Measurements from ENCODE around the gene BCAR3.
A peak's percentile ranks its signal among the peaks of the same experiment; 100 is the strongest.
"Not testable (repeated sequence)": the region's sequence is repeated elsewhere in the genome, so short reads cannot be mapped to it uniquely, and the experiment has no call there.

The BCAR3 gene

DNA sequence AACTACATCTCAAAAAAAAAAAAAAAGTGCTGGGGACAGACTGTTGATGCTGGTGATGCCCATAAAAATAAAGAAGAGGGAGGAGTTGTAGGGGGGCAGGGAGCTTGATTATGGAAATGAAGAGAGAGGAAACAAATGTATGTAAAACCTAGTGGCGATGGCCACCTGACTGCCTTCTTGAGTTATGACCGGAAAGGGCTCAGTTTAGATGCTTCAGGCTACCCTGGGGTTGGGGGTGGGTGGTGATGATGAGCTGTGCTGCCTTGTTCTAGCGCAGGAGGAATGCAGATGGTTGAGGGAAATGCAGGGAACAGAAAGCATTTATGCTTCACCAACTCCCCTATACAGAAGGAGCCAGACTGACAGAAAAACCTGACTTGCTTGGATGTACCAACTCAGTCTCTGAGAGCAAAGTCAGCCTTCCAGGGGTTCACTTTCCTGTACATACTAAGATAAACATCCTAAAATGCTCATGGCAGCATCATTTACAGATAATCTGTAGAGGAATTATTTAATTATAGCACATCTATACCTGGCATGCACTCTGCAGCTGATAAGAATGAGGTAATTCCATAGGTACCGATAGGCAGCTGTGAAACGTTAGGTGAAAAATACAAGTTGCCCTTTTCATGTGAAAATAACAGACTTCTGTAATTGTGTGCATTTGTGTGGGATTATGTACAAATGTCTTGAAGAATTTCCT, 8.0 kb upstream of the BCAR3 start:
- no peak for DNase-seq (ENCODE audit: low read depth in 2 of 2)

- DNase-seq (ENCODE audit: low read depth in 2 of 2): no peak
These were observed 5.9 kb upstream of the BCAR3 start for GRCh38 chr1:93687542-93687941.

DNA sequence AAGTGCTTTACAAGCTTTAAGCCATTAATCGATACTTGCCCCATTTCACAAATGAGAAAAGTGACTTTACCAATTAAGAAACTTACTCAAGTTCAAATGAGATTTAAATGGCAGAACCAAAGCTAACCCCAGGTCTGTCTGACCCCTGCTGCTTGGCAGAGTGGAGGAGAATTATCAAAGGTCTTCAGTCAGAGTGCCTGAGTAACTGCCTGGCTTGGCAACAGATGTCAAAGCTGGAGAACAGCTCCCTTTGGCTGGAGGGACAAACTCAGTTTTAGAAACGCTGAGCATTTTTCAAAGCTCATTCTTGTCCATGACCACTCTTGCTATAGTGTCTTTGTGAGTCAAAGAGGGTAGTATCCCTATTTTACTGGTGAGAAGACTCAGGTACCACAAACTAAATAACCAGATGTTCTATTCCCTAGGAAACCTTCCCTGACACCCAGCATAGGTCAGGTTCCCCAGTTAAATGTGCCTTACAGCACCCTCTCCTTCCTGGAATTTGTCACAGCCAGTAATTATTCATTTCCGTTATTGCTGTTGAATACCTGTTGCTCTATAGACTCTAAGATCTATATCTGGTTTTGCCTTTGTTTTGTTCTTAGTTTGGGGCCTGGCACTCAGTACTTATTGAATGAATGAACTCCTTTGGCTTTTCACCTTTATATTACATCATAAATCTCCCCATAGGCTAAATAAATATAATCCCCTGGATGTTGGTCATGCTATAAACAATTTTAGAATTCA, 5.0 kb upstream of the BCAR3 start:
- no peak for DNase-seq (ENCODE audit: low read depth in 2 of 2)

- no peak for DNase-seq (ENCODE audit: low read depth in 2 of 2)
These were observed 4.3 kb upstream of the BCAR3 start for GRCh38 chr1:93685918-93686317.

- DNase-seq (ENCODE audit: low read depth in 2 of 2): no peak
These were observed 1.6 kb upstream of the BCAR3 start for GRCh38 chr1:93683234-93683633.

DNA sequence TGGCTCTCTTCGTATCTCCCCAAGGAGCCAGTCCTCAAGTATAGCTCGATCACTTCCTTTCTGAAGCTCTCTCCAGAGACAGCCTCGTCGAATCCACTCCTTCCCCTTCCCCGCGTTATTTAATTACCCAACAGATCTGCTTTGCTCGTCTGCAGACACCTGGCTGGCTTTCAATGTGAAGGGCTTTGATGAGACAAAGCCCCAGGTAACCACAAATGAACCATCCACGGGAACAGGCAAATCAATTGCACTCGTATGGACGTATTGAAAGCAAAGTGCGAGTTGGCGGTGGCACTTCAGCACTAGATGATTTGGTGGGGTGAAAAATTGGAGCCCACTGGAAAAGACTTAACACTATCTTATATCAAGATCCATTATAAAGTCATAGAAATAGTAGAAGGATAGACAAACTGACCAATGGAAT, 364 bp upstream of the BCAR3 start:
- no peak for DNase-seq (ENCODE audit: low read depth in 2 of 2)

DNA sequence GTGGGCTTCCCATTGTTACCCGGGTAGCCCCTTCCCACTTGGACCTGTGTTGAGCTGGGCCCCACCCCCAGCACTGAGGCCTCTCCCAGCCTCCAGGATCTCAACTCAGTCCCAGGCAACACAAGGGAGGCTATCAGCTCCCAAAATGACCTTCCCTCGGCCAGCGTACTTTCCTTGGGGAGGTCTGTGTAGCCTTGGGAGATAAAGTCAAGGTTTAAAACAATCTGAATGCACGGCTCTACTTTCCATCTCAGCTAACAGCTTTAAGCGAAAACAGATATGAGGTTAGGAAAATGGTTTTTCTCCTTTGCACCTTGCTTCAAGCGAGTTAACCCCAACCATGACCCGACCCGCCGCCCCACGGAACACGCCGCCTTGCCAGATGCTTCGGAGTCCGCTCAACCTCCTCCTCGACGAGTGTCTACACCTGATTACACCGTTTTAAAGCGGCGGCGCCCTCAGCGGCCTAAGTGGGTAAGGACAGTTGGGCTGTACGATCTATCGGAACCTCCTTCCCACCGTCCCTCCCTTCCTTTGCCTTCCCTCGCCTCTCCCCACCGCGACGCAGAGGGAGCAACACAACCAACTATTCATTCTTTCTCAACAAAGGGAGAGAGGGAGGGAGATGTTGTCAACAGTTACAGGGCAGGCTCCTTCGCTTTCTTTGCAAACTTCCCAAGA, 1.1 kb downstream of the BCAR3 start:
- DNase-seq (ENCODE audit: low read depth in 2 of 2): peak in 1 of 2 donors; percentile 8

DNA sequence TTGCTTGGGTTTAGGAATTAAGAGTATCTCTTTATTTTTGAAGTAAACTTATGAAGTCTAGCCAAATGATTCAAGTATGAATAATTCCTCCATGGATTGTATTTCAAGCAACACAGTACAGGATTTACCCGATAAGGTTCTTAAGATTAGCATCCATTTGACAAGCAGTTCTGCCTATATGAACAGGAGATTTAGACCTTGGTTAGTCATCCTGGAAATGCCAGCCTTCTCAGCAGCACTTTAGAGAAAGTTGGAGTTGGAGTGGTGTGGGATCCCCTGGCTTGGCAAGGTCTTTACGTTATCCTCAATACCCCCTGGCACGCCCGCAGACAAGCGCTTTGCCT, 1.6 kb downstream of the BCAR3 start:
- DNase-seq (ENCODE audit: low read depth in 2 of 2): no peak

DNA sequence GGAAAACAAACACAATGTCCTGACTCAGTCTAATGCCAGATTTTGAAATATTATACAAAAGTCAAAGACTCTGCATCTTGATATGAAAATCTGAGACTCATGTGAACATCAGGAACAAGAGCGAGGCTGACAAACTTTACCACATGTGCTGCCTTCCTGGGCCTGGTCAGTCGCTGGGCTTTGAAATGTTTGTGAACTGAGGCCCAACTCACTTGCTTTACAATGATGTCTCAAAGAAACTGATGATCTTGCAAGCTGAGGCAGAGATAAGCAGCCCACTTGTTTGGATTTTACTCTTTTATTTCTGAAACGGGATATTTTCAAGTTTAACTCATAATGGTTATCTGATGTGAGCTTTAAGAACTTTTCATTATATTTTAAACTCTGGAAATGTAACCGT, 2.1 kb downstream of the BCAR3 start:
- no peak for DNase-seq (ENCODE audit: low read depth in 2 of 2)

GRCh38 chr1:93678946-93679480, 2.6 kb downstream of the BCAR3 start:
- DNase-seq (ENCODE audit: low read depth in 2 of 2): no peak

DNA sequence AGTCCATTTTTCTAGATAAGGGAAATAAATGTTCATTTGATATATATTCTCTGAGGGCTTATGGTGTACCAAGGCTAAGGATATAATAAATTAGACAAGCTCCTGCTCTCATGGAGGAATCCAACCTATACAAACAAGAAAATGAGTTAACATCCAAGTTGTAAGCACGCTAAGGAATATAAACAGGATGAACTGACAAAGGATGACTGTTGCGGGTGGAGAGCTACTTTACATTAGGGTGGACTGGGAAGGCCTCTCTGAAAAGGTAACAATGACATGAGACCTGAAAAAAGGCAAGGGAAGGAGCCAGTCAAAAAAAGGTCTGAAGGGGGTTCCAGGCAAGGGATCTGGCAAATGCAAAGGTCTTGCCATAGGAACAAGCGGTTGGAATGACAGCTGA, 3.1 kb downstream of the BCAR3 start:
- no peak for DNase-seq (ENCODE audit: low read depth in 2 of 2)

DNA sequence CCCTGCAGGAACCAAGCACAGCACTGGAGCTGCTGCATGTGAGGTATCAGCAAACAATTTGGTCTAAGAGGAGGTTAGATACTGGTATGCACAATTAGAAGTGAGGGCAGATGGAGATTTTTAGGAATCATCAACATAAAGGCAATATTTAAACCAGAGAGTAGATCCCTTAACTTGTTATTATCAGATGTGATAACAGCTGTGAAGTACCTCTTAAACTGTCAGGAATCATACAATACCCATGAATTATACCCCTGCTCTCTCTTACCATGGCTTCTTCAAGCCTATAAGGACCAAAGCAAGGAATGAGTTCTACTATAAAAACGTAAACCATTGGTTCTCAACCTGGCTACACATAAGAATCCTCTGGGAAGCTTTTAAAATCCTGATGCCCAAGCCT, 3.9 kb downstream of the BCAR3 start:
- no peak for DNase-seq (ENCODE audit: low read depth in 2 of 2)

GRCh38 chr1:93676427-93676826, 5.2 kb downstream of the BCAR3 start:
- DNase-seq (ENCODE audit: low read depth in 2 of 2): no peak

DNA sequence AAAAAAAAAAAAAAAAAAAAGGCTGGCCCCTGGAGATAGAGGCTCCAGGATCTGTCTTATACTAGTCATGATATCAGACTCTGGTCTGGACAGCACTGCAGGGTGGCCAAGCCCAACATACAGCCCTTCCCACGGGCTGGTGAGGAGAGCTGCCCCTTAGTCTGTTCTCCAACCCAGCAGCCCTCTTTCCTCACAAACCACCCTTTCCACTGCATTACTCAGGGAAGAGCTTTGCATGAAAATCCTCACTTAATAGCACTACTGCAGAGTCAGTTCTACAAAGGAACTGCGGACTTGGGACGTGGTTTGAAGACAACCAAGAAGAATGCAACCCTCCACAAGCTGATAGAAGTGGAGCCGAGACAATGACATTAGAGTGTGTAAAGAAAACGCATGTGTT, 5.7 kb downstream of the BCAR3 start:
- DNase-seq (ENCODE audit: low read depth in 2 of 2): no peak

- DNase-seq (ENCODE audit: low read depth in 2 of 2): no peak
These were observed 6.4 kb downstream of the BCAR3 start for GRCh38 chr1:93675271-93675670.

DNA sequence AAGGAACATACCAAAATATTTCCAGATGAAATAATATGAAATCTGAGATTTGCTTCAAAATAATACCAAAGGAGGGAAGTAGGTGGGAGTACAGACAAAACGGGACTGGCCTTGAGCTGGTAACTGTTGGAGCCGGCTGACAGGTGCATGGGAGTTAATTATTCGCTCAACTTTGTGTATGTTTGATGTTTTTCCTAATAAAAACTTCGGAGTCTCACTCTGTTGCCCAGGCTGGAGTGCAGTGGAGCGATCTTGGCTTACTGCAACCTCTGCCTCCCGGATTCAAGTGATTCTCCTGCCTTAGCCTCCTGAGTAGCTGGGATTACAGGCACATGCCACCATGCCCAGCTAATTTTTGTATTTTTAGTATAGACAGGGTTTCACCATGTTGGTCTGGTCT, 7.6 kb downstream of the BCAR3 start:
- DNase-seq (ENCODE audit: low read depth in 2 of 2): not testable (repeated sequence)

- no peak for DNase-seq (ENCODE audit: low read depth in 2 of 2)
These were observed 8.3 kb downstream of the BCAR3 start for GRCh38 chr1:93673163-93673829.

DNA sequence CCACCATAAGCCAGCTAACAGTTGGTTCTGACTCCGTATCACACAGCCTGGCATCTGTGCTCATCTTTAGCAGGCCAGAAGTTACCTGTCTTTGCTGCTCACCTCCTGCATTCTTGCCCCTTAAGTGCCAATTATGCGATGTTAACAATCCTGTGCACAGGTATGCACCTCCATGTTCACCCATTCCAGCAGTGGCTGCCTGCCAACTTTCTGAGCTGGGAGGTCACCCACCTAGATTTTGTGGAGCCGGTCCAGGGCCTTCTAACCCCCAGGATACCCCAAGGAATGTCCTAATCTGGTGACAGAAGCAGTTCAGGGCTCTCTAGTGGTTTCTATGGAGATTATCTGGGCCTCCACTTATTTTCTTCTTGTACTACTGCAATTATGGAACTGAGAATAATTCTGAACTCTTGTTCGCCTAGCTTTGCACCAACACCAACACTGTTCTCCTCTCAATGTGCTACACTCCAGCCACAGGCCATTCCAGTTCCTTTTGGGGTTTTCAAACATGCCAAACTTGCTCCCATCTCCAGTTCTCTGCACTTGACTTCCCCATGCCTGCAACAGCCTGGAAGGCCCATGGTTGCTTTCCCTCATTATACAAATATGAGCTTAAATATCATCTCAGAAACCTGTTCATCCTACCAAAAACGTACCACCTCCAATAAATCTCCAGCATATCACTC, 9.0 kb downstream of the BCAR3 start:
- no peak for DNase-seq (ENCODE audit: low read depth in 2 of 2)

- no peak for DNase-seq (ENCODE audit: low read depth in 2 of 2)
These were observed 9.6 kb downstream of the BCAR3 start for GRCh38 chr1:93672069-93672468.

GRCh38 chr1:93671099-93671621, 10.5 kb downstream of the BCAR3 start:
- no peak for DNase-seq (ENCODE audit: low read depth in 2 of 2)

DNA sequence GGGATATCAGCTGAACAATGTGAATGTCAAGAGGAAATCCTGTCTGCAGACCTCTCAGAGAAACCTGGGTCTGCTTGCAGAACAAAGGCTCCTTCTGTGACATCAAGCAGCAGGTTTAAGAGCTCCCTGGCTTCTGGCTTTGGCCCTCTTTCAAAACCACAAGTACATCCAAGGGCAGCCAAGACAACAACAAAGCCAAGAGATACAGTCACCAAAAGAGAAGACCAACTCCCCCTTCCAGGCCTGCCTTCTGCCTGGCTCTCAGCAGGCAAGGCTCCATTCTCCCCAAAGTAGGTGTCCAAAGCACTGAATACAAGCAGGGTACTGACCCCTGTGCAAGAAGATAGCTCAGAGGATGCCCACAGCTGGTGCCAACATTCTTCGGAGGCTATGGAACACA, 11.5 kb downstream of the BCAR3 start:
- DNase-seq (ENCODE audit: low read depth in 2 of 2): no peak

All from activated CD8-positive, alpha-beta memory T cell treated with anti-CD3 and anti-CD28 coated beads for 4 hours (primary cell).